Coronary artery (tissue), 2 donors: ENCODE measurements around the gene LHFPL3.

Source experiments
- DNase-seq: peaks from one replicate; pipeline ENCODE4 v3.0.0-alpha.2; 2017; ENCODE audit warnings: low spot score
- H3K27ac ChIP-seq, 2 donors: fragments of 200-600 bp; sonication (generic); one replicate each; pipeline ENCODE4 v1.5.1; 2016 to 2019
- H3K4me3 ChIP-seq: fragments of 200-600 bp; sonication (generic); 2 replicates; pipeline ENCODE4 v1.5.1; 2016; ENCODE audit warnings: mild to moderate bottlenecking, moderate library complexity
- CTCF ChIP-seq: fragments of 200-600 bp; sonication (generic); IDR thresholded peaks from one replicate; pipeline ENCODE4 v1.5.1; 2019; ENCODE audit warnings: antibody characterized with exemption

LHFPL3 gene

GRCh38 chr7:104838537-104839299, 510.3 kb downstream of the LHFPL3 start:
- no peak for TF ChIP-seq CTCF
- H3K4me3 ChIP-seq, result no peak overlapping the region
- H3K27ac ChIP-seq, result no peak overlapping the region
- no peak for DNase-seq

GRCh38 chr7:104839842-104840241, 511.4 kb downstream of the LHFPL3 start:
- DNase-seq, result no peak
- H3K4me3 ChIP-seq, result no peak overlapping the region
- no peak overlapping the region for H3K27ac ChIP-seq
- no peak for TF ChIP-seq CTCF

- no peak for TF ChIP-seq CTCF
- Histone ChIP-seq H3K27ac (no peak overlapping the region), H3K4me3 (no peak overlapping the region)
- DNase-seq, result no peak
These were observed 513.4 kb downstream of the LHFPL3 start for GRCh38 chr7:104841798-104842197.

- no peak for TF ChIP-seq CTCF
- Histone ChIP-seq H3K4me3 (no peak overlapping the region), H3K27ac (no peak overlapping the region)
- DNase-seq, result no peak
These were observed 514.8 kb downstream of the LHFPL3 start for GRCh38 chr7:104843198-104843597.

- Histone ChIP-seq H3K27ac (no peak overlapping the region), H3K4me3 (no peak overlapping the region)
- no peak for TF ChIP-seq CTCF
- no peak for DNase-seq
These were observed 517.2 kb downstream of the LHFPL3 start for GRCh38 chr7:104845557-104845956.

GRCh38 chr7:104846731-104847130, 518.3 kb downstream of the LHFPL3 start:
- no peak for DNase-seq
- no peak overlapping the region for H3K4me3 ChIP-seq
- H3K27ac ChIP-seq, result no peak overlapping the region
- TF ChIP-seq CTCF, result no peak
